Naive thymus-derived CD8-positive, alpha-beta T cell (primary cell): ENCODE results near the gene APOL2. TPM values are rescaled to one million over a fixed set of nuclear protein-coding genes. Genes with fewer than 3 reads are reported as not detected.
"Not testable (repeated sequence)": the region's sequence is repeated elsewhere in the genome, so short reads cannot be mapped to it uniquely, and the experiment has no call there.

Experiments
- ATAC-seq, 2 donors: fragments of 150-1000 bp; cut with Tn5 transposase in 1 of 2; sonication (Bioruptor Pico), chemical (Tn5 transposase) in 1 of 2; 1 replicate in 1 of 2; 2 replicates in 1 of 2; pipeline ENCODE4 v1.10.0; 2021; ENCODE audit warnings: mild to moderate bottlenecking in 2 of 2, moderate library complexity in 2 of 2
- POLR2A ChIA-PET: fragments of 350-600 bp; sonication (Branson Sonifier 250); formaldehyde crosslinking; loops from one replicate; lab custom pipeline; 2021; ENCODE audit warnings: antibody characterized with exemption; lab: Charles Lee
- DNase-seq, 10 donors: peaks; one replicate each; pipeline versions ENCODE4 v3.0.0 to v3.0.0-alpha.2; 2020 to 2022
- H3K27ac Mint-ChIP-seq, 10 donors: one replicate each; pipeline ENCODE4 v1.8.0; 2020 to 2022; ENCODE audit warnings: mild to moderate bottlenecking in 10 of 10, mixed read lengths in 10 of 10, moderate library complexity in 4 of 10, inconsistent platforms in 1 of 10
- H3K27me3 Mint-ChIP-seq, 5 donors: one replicate each; pipeline ENCODE4 v1.8.0; 2021 to 2022; ENCODE audit warnings: mixed read lengths in 5 of 5
- H3K36me3 Mint-ChIP-seq, 3 donors: one replicate each; pipeline ENCODE4 v1.8.0; 2020 to 2022; ENCODE audit warnings: mixed read lengths in 3 of 3, mild to moderate bottlenecking in 2 of 3, inconsistent platforms in 1 of 3
- H3K4me1 Mint-ChIP-seq, 4 donors: one replicate each; pipeline ENCODE4 v1.8.0; 2021 to 2022; ENCODE audit warnings: mixed read lengths in 4 of 4
- H3K4me3 Mint-ChIP-seq, 10 donors: one replicate each; pipeline ENCODE4 v1.8.0; 2020 to 2022; ENCODE audit warnings: mild to moderate bottlenecking in 10 of 10, mixed read lengths in 10 of 10, moderate library complexity in 6 of 10, inconsistent platforms in 1 of 10
- H3K9me3 Mint-ChIP-seq, 9 donors: one replicate each; pipeline ENCODE4 v1.8.0; 2020 to 2022; ENCODE audit warnings: mixed read lengths in 9 of 9, mild to moderate bottlenecking in 3 of 9, inconsistent platforms in 1 of 9, moderate library complexity in 1 of 9
- microRNA-seq: library from miRNA; unstranded; fragments of <30 nt; microRNA quantifications from one replicate; pipeline ENCODE4 v1.2.0, GENCODE V29; 2022; ENCODE audit warnings: borderline microRNAs expressed
- polyA plus RNA-seq, 3 donors: library from polyadenylated mRNA; unstranded; fragments of 300-500 nt; fragmentation: Illumina TruSeq; gene quantifications; one replicate each; pipeline ENCODE4 v1.2.3, GENCODE V29; 2021
- total RNA-seq, 8 experiments: library from RNA in 2 of 8; stranded (reverse) in 2 of 8; gene quantifications; one replicate each; pipeline ENCODE4 v1.2.3 and lab custom pipeline; 2021 to 2026

The APOL2 gene
- total and polyA plus RNA-seq, 5 experiments from 2014 or later: 11.7 to 64.1 (median 16.4) TPM

GRCh38 chr22:36187862-36188261 lies 51.5 kb downstream of the APOL2 start:
- H3K4me3 Mint-ChIP-seq: not testable (repeated sequence)

GRCh38 chr22:36185828-36186624 lies 53.3 kb downstream of the APOL2 start:
- POLR2A ChIA-PET: no interaction called here
- Mint-ChIP-seq H3K27me3 (peaks cover 0 to 5% (median 0%) of the 10 kb centered on the region in 5 donors), H3K36me3 (no peaks in the 10 kb centered on the region), H3K4me1 (no peaks in the 10 kb centered on the region), H3K27ac (peak overlapping the region in 1 of 10 donors; percentile 68), H3K4me3 (no peak overlapping the region), H3K9me3 (no peaks in the 10 kb centered on the region)
- DNase-seq (no peak), ATAC-seq (no peak)

More at GRCh38 chr22:36187862-36188261, 51.5 kb downstream of the APOL2 start:
- DNase-seq, H3K27ac Mint-ChIP-seq, POLR2A ChIA-PET, H3K9me3 Mint-ChIP-seq, H3K27me3 Mint-ChIP-seq, ATAC-seq, H3K4me1 Mint-ChIP-seq, H3K36me3 Mint-ChIP-seq: not testable (repeated sequence)

GRCh38 chr22:36184433-36185025 lies 54.8 kb downstream of the APOL2 start:
- POLR2A ChIA-PET: no interaction called here
- peaks cover 0 to under 1% (median 0%) of the 10 kb centered on the region in 5 donors for H3K27me3 Mint-ChIP-seq
- no peak for DNase-seq
- H3K27ac Mint-ChIP-seq: no peak overlapping the region
- H3K4me1 Mint-ChIP-seq: peaks cover 0 to 7% (median 4%) of the 10 kb centered on the region in 4 donors
- no peak overlapping the region for H3K4me3 Mint-ChIP-seq
- no peak for ATAC-seq
- no peaks in the 10 kb centered on the region for H3K9me3 Mint-ChIP-seq
- no peaks in the 10 kb centered on the region for H3K36me3 Mint-ChIP-seq

GRCh38 chr22:36183446-36183845 lies 55.9 kb downstream of the APOL2 start:
- H3K4me3 Mint-ChIP-seq: no peak overlapping the region
- H3K4me1 Mint-ChIP-seq: peaks cover 0 to 7% (median 4%) of the 10 kb centered on the region in 4 donors
- DNase-seq (no peak), ATAC-seq (no peak)
- H3K36me3 Mint-ChIP-seq: no peaks in the 10 kb centered on the region
- POLR2A ChIA-PET: interaction anchor here (0.7 kb wide), 1 partner anchor 43 kb away, joined by 3 read pairs; no protein-coding TSS in a partner anchor
- no peaks in the 10 kb centered on the region for H3K9me3 Mint-ChIP-seq
- H3K27ac Mint-ChIP-seq: no peak overlapping the region
- no peaks in the 10 kb centered on the region for H3K27me3 Mint-ChIP-seq

GRCh38 chr22:36182857-36183256 lies 56.5 kb downstream of the APOL2 start:
- no peak overlapping the region for H3K4me3 Mint-ChIP-seq
- no peaks in the 10 kb centered on the region for H3K9me3 Mint-ChIP-seq
- no peaks in the 10 kb centered on the region for H3K36me3 Mint-ChIP-seq
- H3K27me3 Mint-ChIP-seq: no peaks in the 10 kb centered on the region
- H3K4me1 Mint-ChIP-seq: peaks cover 0 to 7% (median 4%) of the 10 kb centered on the region in 4 donors
- no peak overlapping the region for H3K27ac Mint-ChIP-seq
- no peak for ATAC-seq
- POLR2A ChIA-PET: interaction anchor here (0.7 kb wide), 1 partner anchor 42 kb away, joined by 3 read pairs; no protein-coding TSS in a partner anchor
- no peak for DNase-seq

- Mint-ChIP-seq H3K9me3 (no peaks in the 10 kb centered on the region), H3K27me3 (no peaks in the 10 kb centered on the region), H3K36me3 (no peaks in the 10 kb centered on the region), H3K27ac (no peak overlapping the region), H3K4me1 (peaks cover 0 to 7% (median 4%) of the 10 kb centered on the region in 4 donors), H3K4me3 (no peak overlapping the region)
- POLR2A ChIA-PET: interaction anchor here (0.7 kb wide), 1 partner anchor 119 kb away, joined by 3 read pairs; no protein-coding TSS in a partner anchor
- ATAC-seq (no peak), DNase-seq (no peak)
Measured at GRCh38 chr22:36182056-36182455, 57.3 kb downstream of the APOL2 start.

- peaks cover 0 to 7% (median 4%) of the 10 kb centered on the region in 4 donors for H3K4me1 Mint-ChIP-seq
- no peaks in the 10 kb centered on the region for H3K9me3 Mint-ChIP-seq
- no peak for DNase-seq
- no peaks in the 10 kb centered on the region for H3K27me3 Mint-ChIP-seq
- no peak overlapping the region for H3K4me3 Mint-ChIP-seq
- no peak for ATAC-seq
- no peaks in the 10 kb centered on the region for H3K36me3 Mint-ChIP-seq
- H3K27ac Mint-ChIP-seq: no peak overlapping the region
- POLR2A ChIA-PET: interaction anchor here (0.6 to 1.1 kb wide), 2 partner anchors 39 to 531 kb away, joined by 3 to 5 read pairs; no protein-coding TSS in a partner anchor
Measured at GRCh38 chr22:36180928-36181327, 58.4 kb downstream of the APOL2 start.

- H3K27me3 Mint-ChIP-seq: no peaks in the 10 kb centered on the region
- POLR2A ChIA-PET: interaction anchor here (1.1 to 1.5 kb wide), 4 partner anchors 11 to 38 kb away, joined by 3 to 6 read pairs (median 4); no protein-coding TSS in a partner anchor
- no peaks in the 10 kb centered on the region for H3K36me3 Mint-ChIP-seq
- H3K4me1 Mint-ChIP-seq: peaks cover 0 to 7% (median 4%) of the 10 kb centered on the region in 4 donors
- DNase-seq: peak; percentile 74 to 92 (median 83)
- H3K27ac Mint-ChIP-seq: peak overlapping the region in 6 of 10 donors; percentile 23 to 67 (median 62)
- no peaks in the 10 kb centered on the region for H3K9me3 Mint-ChIP-seq
- ATAC-seq: peak; percentile 99 to 100
- no peak overlapping the region for H3K4me3 Mint-ChIP-seq
Measured at GRCh38 chr22:36180038-36180880, 59.1 kb downstream of the APOL2 start.

- peak overlapping the region in 1 of 10 donors; percentile 6 for H3K27ac Mint-ChIP-seq
- no peak for ATAC-seq
Measured at GRCh38 chr22:36177160-36177559, 62.2 kb downstream of the APOL2 start.

More at GRCh38 chr22:36177160-36177559, 62.2 kb downstream of the APOL2 start:
- H3K4me3 Mint-ChIP-seq: no peak overlapping the region
- no peaks in the 10 kb centered on the region for H3K9me3 Mint-ChIP-seq
- no peak for DNase-seq
- peaks cover 0 to 7% (median 4%) of the 10 kb centered on the region in 4 donors for H3K4me1 Mint-ChIP-seq
- H3K36me3 Mint-ChIP-seq: no peaks in the 10 kb centered on the region
- POLR2A ChIA-PET: interaction anchor here (0.9 to 2.4 kb wide), 2 partner anchors 14 to 76 kb away, joined by 3 to 10 read pairs; partner anchors contain the start of gene APOL1
- no peaks in the 10 kb centered on the region for H3K27me3 Mint-ChIP-seq

Small RNA genes within 50 kb of the gene (microRNA-seq; reads per million reads assigned to microRNA genes)
- gene MIR6819: not detected

Other genes with a start within 250 kb of the APOL2 start
- gene RBFOX2, start 210.7 kb downstream of the APOL2 start, total RNA-seq: 1 to 10 TPM in 1 of 2 experiments, under 1 TPM in 1; 0.99 to 1.7 TPM
- gene RBFOX2, start 210.7 kb downstream of the APOL2 start, polyA plus RNA-seq: under 1 TPM in 2 of 3 donors, not detected in 1; 0.15 to 0.70 TPM
- gene APOL3, start 78.8 kb downstream of the APOL2 start, total RNA-seq: 100 to 1,000 TPM; 215 to 231 TPM
- gene APOL3, start 78.8 kb downstream of the APOL2 start, polyA plus RNA-seq: 10 to 100 TPM; 44.6 to 89.5 (median 72.0) TPM
- not detected for gene APOL4, start 37.7 kb downstream of the APOL2 start, total RNA-seq
- not detected for gene APOL4, start 37.7 kb downstream of the APOL2 start, polyA plus RNA-seq
- 10 to 100 TPM; 15.3 to 16.5 TPM for gene APOL1, start 13.6 kb upstream of the APOL2 start, total RNA-seq
- 10 to 100 TPM in 1 of 3 donors, 1 to 10 TPM in 2; 3.3 to 11.8 (median 4.6) TPM for gene APOL1, start 13.6 kb upstream of the APOL2 start, polyA plus RNA-seq
- 100 to 1,000 TPM; 711 to 718 TPM for gene MYH9, start 148.4 kb upstream of the APOL2 start, total RNA-seq
- 100 to 1,000 TPM in 2 of 3 donors, 10 to 100 TPM in 1; 51.2 to 389 (median 105) TPM for gene MYH9, start 148.4 kb upstream of the APOL2 start, polyA plus RNA-seq
- gene TXN2, start 242.1 kb upstream of the APOL2 start, total RNA-seq: 10 to 100 TPM; 40.8 to 43.4 TPM
- gene TXN2, start 242.1 kb upstream of the APOL2 start, polyA plus RNA-seq: 100 to 1,000 TPM; 145 to 158 (median 157) TPM